GM23248 (cell line): ENCODE results near the gene ARL10. TPM values are rescaled to one million over a fixed set of nuclear protein-coding genes. Genes with fewer than 3 reads are reported as not detected.

ENCODE experiments used
- DNase-seq: peaks from one replicate; pipeline ENCODE4 v3.0.0-alpha.2; 2015
- H2AFZ ChIP-seq: fragments of 200-600 bp; sonication (generic); 2 replicates; pipeline ENCODE4 v1.6.1; 2016; ENCODE audit warnings: antibody characterized with exemption
- H3F3A ChIP-seq: fragments of 200-600 bp; sonication (generic); 2 replicates; pipeline ENCODE4 v1.6.1; 2016; ENCODE audit warnings: mild to moderate bottlenecking, antibody characterized with exemption, mixed run types; ENCODE audit not compliant: insufficient read depth
- H3K27ac ChIP-seq: fragments of 200-600 bp; sonication (generic); 2 replicates; pipeline ENCODE4 v1.5.1; 2016; ENCODE audit warnings: mild to moderate bottlenecking
- H3K27me3 ChIP-seq: fragments of 200-600 bp; sonication (generic); replicated peaks from 2 replicates; pipeline ENCODE4 v1.6.1; 2016; ENCODE audit warnings: mild to moderate bottlenecking; ENCODE audit not compliant: insufficient read depth
- H3K36me3 ChIP-seq: fragments of 200-600 bp; sonication (generic); 2 replicates; pipeline ENCODE4 v1.6.1; 2016; ENCODE audit warnings: low read depth, mild to moderate bottlenecking
- H3K4me1 ChIP-seq: fragments of 200-600 bp; sonication (generic); 2 replicates; pipeline ENCODE4 v1.6.1; 2016; ENCODE audit warnings: mild to moderate bottlenecking; ENCODE audit not compliant: insufficient read depth
- H3K4me2 ChIP-seq: fragments of 200-600 bp; sonication (generic); one replicate; pipeline ENCODE4 v1.6.1; 2016; ENCODE audit warnings: mild to moderate bottlenecking; ENCODE audit not compliant: unreplicated experiment
- H3K4me3 ChIP-seq: fragments of 200-600 bp; sonication (generic); 2 replicates; pipeline ENCODE4 v1.5.1; 2016; ENCODE audit warnings: mild to moderate bottlenecking
- H3K79me2 ChIP-seq: fragments of 200-600 bp; sonication (generic); 2 replicates; pipeline ENCODE4 v1.6.1; 2016; ENCODE audit warnings: mild to moderate bottlenecking; ENCODE audit not compliant: insufficient read depth
- H3K9ac ChIP-seq: fragments of 200-600 bp; sonication (generic); 2 replicates; pipeline ENCODE4 v1.6.1; 2016; ENCODE audit warnings: mild to moderate bottlenecking
- H3K9me2 ChIP-seq: fragments of 200-600 bp; sonication (generic); 2 replicates; pipeline ENCODE4 v1.6.1; 2016; ENCODE audit warnings: mixed run types, mild to moderate bottlenecking, moderate library complexity; ENCODE audit not compliant: insufficient read depth
- H3K9me3 ChIP-seq: fragments of 200-600 bp; sonication (generic); one replicate; pipeline ENCODE4 v1.6.1; 2017; ENCODE audit warnings: low read depth
- H4K20me1 ChIP-seq: fragments of 200-600 bp; sonication (generic); 2 replicates; pipeline ENCODE4 v1.6.0; 2016; ENCODE audit not compliant: insufficient read depth
- EZH2 ChIP-seq: fragments of 200-600 bp; sonication (generic); IDR thresholded peaks from 2 replicates; pipeline ENCODE4 v1.6.1; 2018; ENCODE audit warnings: antibody characterized with exemption, mild to moderate bottlenecking; ENCODE audit not compliant: insufficient read depth, poor library complexity, severe bottlenecking
- EZH2phosphoT487 ChIP-seq: fragments of 200-600 bp; sonication (generic); IDR thresholded peaks from 2 replicates; pipeline ENCODE4 v1.6.1; 2018; ENCODE audit warnings: antibody characterized with exemption, moderate library complexity, mild to moderate bottlenecking, low read depth; ENCODE audit not compliant: insufficient read depth
- WGBS, 2 experiments: methylation state at CpG; one replicate each; pipeline ENCODE4 v1.1.6; 2015 to 2017; ENCODE audit warnings: low lambda C conversion rate in 2 of 2, low coverage in 1 of 2; ENCODE audit errors: missing lambda C conversion rate in 2 of 2; 5-methylcytosine and 5-hydroxymethylcytosine counted together
- in situ Hi-C: fragments of 300-500 bp; cut with MboI; formaldehyde crosslinking; loops from 2 replicates; pipeline ENCODE4 v1.15.0; 2020
- polyA plus RNA-seq: library from polyadenylated mRNA; unstranded; fragments of >200 nt; fragmentation: Nextera tagmentation; extraction: Ambion mirVana; gene quantifications from 2 replicates; pipeline ENCODE4 v1.2.1, GENCODE V29; 2016
- total RNA-seq: library from RNA; depleted of rRNA; stranded (reverse); fragments of >200 nt; shearing (Covaris generic); gene quantifications from 2 replicates; pipeline ENCODE4 v1.2.3, GENCODE V29; 2014

Gene ARL10
- total and polyA plus RNA-seq, 2 experiments from 2014 or later: 6.7 to 8.3 TPM

GRCh38 chr5:176384366-176384930 is 19.2 kb downstream of the ARL10 start:
- Histone ChIP-seq H3K4me1 (peaks cover 15% of the 10 kb centered on the region; the same call in 1 of the 2 replicates), H3K36me3 (peaks cover 19% of the 10 kb centered on the region; the same call in 1 of the 2 replicates), H3K79me2 (peaks cover 45% of the 10 kb centered on the region), H3K9me2 (no peaks in the 10 kb centered on the region), H2AFZ (no peak overlapping the region), H3K9me3 (no peaks in the 10 kb centered on the region), H4K20me1 (no peaks in the 10 kb centered on the region), H3K27ac (no peak overlapping the region), H3K4me3 (no peak overlapping the region), H3K27me3 (no peaks in the 10 kb centered on the region), H3F3A (peaks cover 12% of the 10 kb centered on the region), H3K4me2 (no peak overlapping the region), H3K9ac (no peak overlapping the region)
- in situ Hi-C loops: no loop called here
- DNase-seq: no peak
- TF ChIP-seq EZH2 (no peak), EZH2phosphoT487 (no peak)
- 85 to 90% methylated on average over 8 of the region's 8 CpGs for WGBS, 2 experiments

- no peak overlapping the region for H3K4me2 ChIP-seq
- H3K4me1 ChIP-seq: peaks cover 20% of the 10 kb centered on the region; the same call in 1 of the 2 replicates
- H3K9ac ChIP-seq: no peak overlapping the region
- peaks cover 19% of the 10 kb centered on the region; the same call in 1 of the 2 replicates for H3K36me3 ChIP-seq
- H3K9me3 ChIP-seq: no peaks in the 10 kb centered on the region
- no peak overlapping the region for H3K27ac ChIP-seq
- in situ Hi-C loops: no loop called here
- peaks cover 18% of the 10 kb centered on the region for H3F3A ChIP-seq
- DNase-seq: no peak
- WGBS, 2 experiments: 80 to 86% methylated on average over 12 of the region's 12 CpGs
- H3K27me3 ChIP-seq: no peaks in the 10 kb centered on the region
- H3K4me3 ChIP-seq: no peak overlapping the region
- H3K79me2 ChIP-seq: peaks cover 49% of the 10 kb centered on the region
- H4K20me1 ChIP-seq: no peaks in the 10 kb centered on the region
- H3K9me2 ChIP-seq: no peaks in the 10 kb centered on the region
- no peak overlapping the region for H2AFZ ChIP-seq
- no peak for TF ChIP-seq EZH2phosphoT487
Measured at GRCh38 chr5:176384991-176385390, 19.7 kb downstream of the ARL10 start.

GRCh38 chr5:176386491-176386890 is 21.2 kb downstream of the ARL10 start:
- in situ Hi-C loops: no loop called here
- Histone ChIP-seq H3K27ac (no peak overlapping the region), H3K36me3 (peaks cover 22% of the 10 kb centered on the region; the same call in 1 of the 2 replicates), H3K9ac (peak overlapping the region; percentile 96; the same call in 1 of the 2 replicates), H3K9me3 (no peaks in the 10 kb centered on the region), H2AFZ (no peak overlapping the region), H3K27me3 (no peaks in the 10 kb centered on the region), H3K4me1 (peaks cover 20% of the 10 kb centered on the region; the same call in 1 of the 2 replicates), H3K9me2 (no peaks in the 10 kb centered on the region), H3K4me3 (peak overlapping the region; percentile 100; the same call in 1 of the 2 replicates), H3K4me2 (peak overlapping the region; percentile 94), H4K20me1 (no peaks in the 10 kb centered on the region), H3F3A (peaks cover 21% of the 10 kb centered on the region), H3K79me2 (peaks cover 61% of the 10 kb centered on the region)
- 100% methylated on average over 1 of the region's 1 CpG for WGBS, 2 experiments
- TF ChIP-seq EZH2: no peak
- no peak for TF ChIP-seq EZH2phosphoT487
- DNase-seq: no peak

GRCh38 chr5:176387384-176387925 is 22.2 kb downstream of the ARL10 start:
- H3K79me2 ChIP-seq: peaks cover 61% of the 10 kb centered on the region
- DNase-seq: peak; percentile 48
- 34 to 35% methylated on average over 8 of the region's 8 CpGs for WGBS, 2 experiments

More at GRCh38 chr5:176387384-176387925, 22.2 kb downstream of the ARL10 start:
- no peaks in the 10 kb centered on the region for H3K27me3 ChIP-seq
- no peaks in the 10 kb centered on the region for H3K9me2 ChIP-seq
- in situ Hi-C loops: no loop called here
- peaks cover 18% of the 10 kb centered on the region; the same call in 1 of the 2 replicates for H3K36me3 ChIP-seq
- no peaks in the 10 kb centered on the region for H3K9me3 ChIP-seq
- peak overlapping the region; percentile 96 for H3K9ac ChIP-seq
- H3K4me2 ChIP-seq: peak overlapping the region; percentile 94
- H3K4me1 ChIP-seq: peaks cover 20% of the 10 kb centered on the region; the same call in 1 of the 2 replicates
- H4K20me1 ChIP-seq: no peaks in the 10 kb centered on the region
- 0 out of 2 replicates have a peak overlapping the region, but pooled peaks have one; percentile 93 for H3K27ac ChIP-seq
- peaks cover 13% of the 10 kb centered on the region for H3F3A ChIP-seq
- H3K4me3 ChIP-seq: peak overlapping the region; percentile 100
- TF ChIP-seq EZH2 (no peak), EZH2phosphoT487 (no peak)
- 0 out of 2 replicates have a peak overlapping the region, but pooled peaks have one; percentile 99 for H2AFZ ChIP-seq
